Ovary (tissue), 9 donors: ENCODE results near the gene ABLIM2. TPM values are rescaled to one million over a fixed set of nuclear protein-coding genes. Genes with fewer than 3 reads are reported as not detected.

Source experiments
- DNase-seq, 5 donors: peaks; one replicate each; pipeline ENCODE4 v3.0.0-alpha.2; 2019 to 2020
- H3K27ac ChIP-seq, 2 donors: fragments of 200-600 bp; one replicate each; pipeline versions ENCODE4 v1.5.1 to v1.8.0; 2019 to 2022
- H3K27me3 ChIP-seq: fragments of 200-600 bp; one replicate; pipeline ENCODE4 v1.8.0; 2022
- H3K36me3 ChIP-seq: fragments of 200-600 bp; sonication (generic); one replicate; pipeline ENCODE4 v1.5.1; 2019
- H3K4me1 ChIP-seq: one replicate; pipeline ENCODE4 v1.8.1; 2013; ENCODE audit warnings: mild to moderate bottlenecking, moderate library complexity; ENCODE audit not compliant: insufficient read depth
- H3K4me3 ChIP-seq: fragments of 200-600 bp; sonication (generic); one replicate; pipeline ENCODE4 v1.5.1; 2017
- H3K9me3 ChIP-seq, 2 donors: fragments of 200-600 bp in 1 of 2; sonication (generic) in 1 of 2; one replicate each; pipeline versions ENCODE4 v1.5.1 to v1.8.1; 2013 to 2019; ENCODE audit warnings: mild to moderate bottlenecking in 1 of 2, moderate library complexity in 1 of 2
- EP300 ChIP-seq: sonication (generic); formaldehyde crosslinking; IDR thresholded peaks from one replicate; pipeline ENCODE4 v1.6.1; 2017; ENCODE audit warnings: antibody characterized with exemption
- POLR2A ChIP-seq: fragments of 450-650 bp; IDR thresholded peaks from one replicate; pipeline ENCODE4 v1.6.1; 2017; ENCODE audit warnings: antibody characterized with exemption, mild to moderate bottlenecking, moderate library complexity
- WGBS, 3 donors: extraction: QIAGEN DNeasy Blood & Tissue Kit in 1 of 3; methylation state at CpG; one replicate each; pipeline versions ENCODE4 v1.1.5 to v1.1.7; 2013 to 2017; 5-methylcytosine and 5-hydroxymethylcytosine counted together
- intact Hi-C, 4 donors: fragments of 100-400 bp; cut with DNase I; formaldehyde crosslinking; loops; one replicate each; pipeline versions ENCODE4 v1.11.0 to v1.15.1; 2022 to 2023
- polyA plus RNA-seq, 2 donors: library from polyadenylated mRNA; stranded (reverse); fragments of 200-250 nt in 1 of 2; fragments of 350-450 nt in 1 of 2; fragmentation: Illumina TruSeq in 1 of 2; extraction: RNeasy Lipid Tissue Mini Kit (QIAGEN cat#74804) in 1 of 2; gene quantifications; one replicate each; pipeline ENCODE4 v1.2.3, GENCODE V29; 2013 to 2014
- total RNA-seq, 7 donors: library from RNA; depleted of rRNA in 2 of 7; stranded (reverse); fragments of >200 nt in 2 of 7; fragmentation: NEBNext Ultra II Directional in 3 of 7; extraction: Animal tissue kit (Norgen Biotek cat#: 25700) in 3 of 7; gene quantifications; one replicate each; pipeline versions ENCODE4 v1.1.0 to v1.2.4, GENCODE V29; 2016 to 2023
- TF ChIP-seq, protein P1 (sequence below), 3 donors: fragments of 450-650 bp in 2 of 3; fragments of 200-600 bp in 1 of 3; IDR thresholded peaks; one replicate each; pipeline versions ENCODE4 v1.5.1 to v1.8.0; 2016 to 2022; ENCODE audit warnings: antibody characterized with exemption in 3 of 3, mild to moderate bottlenecking in 1 of 3
- donor health status: DM: no; HTN: no; CAD: no; lungs with moderate emphysema.
- donor health status: DM: no; HTN: no; CAD: no.
- donor health status: Bipolar disorder and iron deficiency.
- donor health status: DM: yes; HTN: yes; CAD: no.
- donor health status: DM: no; HTN: no; CAD: no.
- donor health status: DM: yes; HTN: yes; CAD: no.

The ABLIM2 gene
- total and polyA plus RNA-seq, 9 donors = 0.81 to 7.9 (median 2.1) TPM

DNA sequence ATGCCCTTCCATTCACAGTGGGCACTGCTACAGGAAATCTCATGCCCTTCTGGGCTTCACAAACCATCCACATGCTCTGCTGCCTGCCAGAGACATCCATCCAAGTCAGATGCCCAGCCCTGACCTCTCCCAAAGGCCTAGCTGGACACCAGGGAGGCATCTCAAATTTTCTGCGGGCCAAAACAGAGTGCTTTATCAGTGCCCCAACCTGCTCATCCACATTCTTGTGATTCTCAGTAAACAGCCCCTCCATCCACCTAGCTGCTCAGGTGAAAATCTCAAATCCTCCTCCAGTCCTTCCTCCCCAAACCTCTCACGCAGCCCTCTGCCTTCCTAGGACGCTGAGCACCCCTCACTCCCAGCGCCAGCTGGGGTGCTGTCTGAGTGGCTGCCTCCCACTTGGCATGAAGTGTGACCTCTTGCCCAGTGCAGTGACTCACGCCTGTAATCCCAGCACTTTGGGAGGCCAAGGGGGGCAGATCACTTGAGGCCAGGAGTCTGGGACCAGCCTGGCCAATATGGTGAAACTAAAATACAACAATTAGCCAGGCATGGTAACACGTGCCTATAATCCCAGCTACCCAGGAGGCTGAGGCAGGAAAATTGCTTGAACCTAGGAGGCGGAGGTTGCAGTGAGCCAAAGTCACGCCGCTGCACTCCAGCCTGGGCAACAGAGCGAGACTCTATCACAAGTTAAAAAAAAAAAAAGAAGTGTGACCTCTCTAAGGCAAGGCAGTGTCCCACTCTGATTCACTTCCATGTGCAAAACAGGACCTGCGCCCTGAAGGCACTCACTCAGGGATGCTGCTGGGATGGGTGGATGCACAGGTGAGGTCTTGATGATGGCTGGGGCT, 217.3 kb downstream of the ABLIM2 start:
- intact Hi-C loops = no loop called here
- Histone ChIP-seq H3K4me3 (no peak overlapping the region), H3K27ac (no peak overlapping the region), H3K4me1 (no peaks in the 10 kb centered on the region), H3K27me3 (no peaks in the 10 kb centered on the region), H3K9me3 (no peaks in the 10 kb centered on the region), H3K36me3 (no peaks in the 10 kb centered on the region)
- DNase-seq = peak in 1 of 5 donors; percentile 38
- 78 to 88% (median 80%) methylated on average over 11 of the region's 11 CpGs for WGBS, 3 donors
- no peak for TF ChIP-seq POLR2A
- no peak for TF ChIP-seq EP300
- TF ChIP-seq, protein P1, sequence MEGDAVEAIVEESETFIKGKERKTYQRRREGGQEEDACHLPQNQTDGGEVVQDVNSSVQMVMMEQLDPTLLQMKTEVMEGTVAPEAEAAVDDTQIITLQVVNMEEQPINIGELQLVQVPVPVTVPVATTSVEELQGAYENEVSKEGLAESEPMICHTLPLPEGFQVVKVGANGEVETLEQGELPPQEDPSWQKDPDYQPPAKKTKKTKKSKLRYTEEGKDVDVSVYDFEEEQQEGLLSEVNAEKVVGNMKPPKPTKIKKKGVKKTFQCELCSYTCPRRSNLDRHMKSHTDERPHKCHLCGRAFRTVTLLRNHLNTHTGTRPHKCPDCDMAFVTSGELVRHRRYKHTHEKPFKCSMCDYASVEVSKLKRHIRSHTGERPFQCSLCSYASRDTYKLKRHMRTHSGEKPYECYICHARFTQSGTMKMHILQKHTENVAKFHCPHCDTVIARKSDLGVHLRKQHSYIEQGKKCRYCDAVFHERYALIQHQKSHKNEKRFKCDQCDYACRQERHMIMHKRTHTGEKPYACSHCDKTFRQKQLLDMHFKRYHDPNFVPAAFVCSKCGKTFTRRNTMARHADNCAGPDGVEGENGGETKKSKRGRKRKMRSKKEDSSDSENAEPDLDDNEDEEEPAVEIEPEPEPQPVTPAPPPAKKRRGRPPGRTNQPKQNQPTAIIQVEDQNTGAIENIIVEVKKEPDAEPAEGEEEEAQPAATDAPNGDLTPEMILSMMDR (IDR thresholded peaks at IDR 0.05) = no peak

DNA sequence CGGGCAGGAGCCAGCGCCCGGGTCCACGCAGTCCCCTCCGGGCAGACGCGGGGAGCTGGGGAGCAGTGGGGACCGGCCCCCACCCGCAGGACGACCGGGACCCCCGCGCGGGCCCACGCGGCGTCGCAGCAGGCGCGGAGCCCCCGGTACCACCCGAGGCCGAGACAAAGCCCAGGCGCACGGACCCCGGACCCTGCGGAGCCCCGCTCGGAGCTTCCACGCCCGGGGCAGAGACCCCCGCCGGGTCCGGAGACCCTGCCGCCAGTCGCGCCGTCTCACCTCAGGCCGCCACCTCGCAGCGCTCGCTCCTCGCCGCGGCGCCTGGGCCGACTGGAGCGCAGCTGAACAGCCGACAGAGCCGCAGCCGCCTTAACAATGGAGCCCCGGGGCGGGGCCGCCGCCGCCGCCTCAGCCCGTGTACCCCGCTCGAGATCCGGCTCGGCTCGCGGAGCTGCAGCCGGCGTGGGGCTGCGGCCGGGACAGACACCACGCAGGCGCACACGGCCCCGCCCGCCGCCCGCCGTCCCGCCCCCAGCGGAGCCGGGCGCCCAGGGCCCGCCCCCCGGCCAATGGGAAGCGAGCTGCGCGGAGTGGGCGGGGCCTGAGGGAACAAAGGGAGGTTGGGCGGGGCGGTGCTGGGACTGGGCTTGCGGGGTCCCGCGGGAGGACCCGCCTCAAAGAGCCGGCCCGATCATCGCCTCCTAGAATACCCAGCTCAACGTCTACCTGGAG, 219.1 kb downstream of the ABLIM2 start, which contains the start of gene AFAP1:
AFAP1 (minus strand) TSS at position 485 of the 732 bp plus-strand sequence. CDS start 67,783 bp downstream, outside the sequence.
- Histone ChIP-seq H3K4me1 (peaks cover 1% of the 10 kb centered on the region), H3K27ac (peak within 1 kb of the TSS; percentile 55 to 58), H3K36me3 (no peaks in the 10 kb centered on the region), H3K9me3 (no peaks in the 10 kb centered on the region), H3K4me3 (peak within 1 kb of the TSS; percentile 51), H3K27me3 (no peaks in the 10 kb centered on the region)
- peak; percentile 70 for TF ChIP-seq POLR2A
- TF ChIP-seq, protein P1 (IDR thresholded peaks at IDR 0.05) = no peak
- no peak for TF ChIP-seq EP300
- 0 to 1% (median 1%) methylated on average over 42 to 96 of the region's 96 CpGs for WGBS, 3 donors
- DNase-seq = peak; percentile 88 to 94 (median 92)
- intact Hi-C loops = loop anchor here in 1 of 4 donors (10.0 kb wide), 1 partner anchor 135 kb away; no protein-coding TSS in a partner anchor

DNA sequence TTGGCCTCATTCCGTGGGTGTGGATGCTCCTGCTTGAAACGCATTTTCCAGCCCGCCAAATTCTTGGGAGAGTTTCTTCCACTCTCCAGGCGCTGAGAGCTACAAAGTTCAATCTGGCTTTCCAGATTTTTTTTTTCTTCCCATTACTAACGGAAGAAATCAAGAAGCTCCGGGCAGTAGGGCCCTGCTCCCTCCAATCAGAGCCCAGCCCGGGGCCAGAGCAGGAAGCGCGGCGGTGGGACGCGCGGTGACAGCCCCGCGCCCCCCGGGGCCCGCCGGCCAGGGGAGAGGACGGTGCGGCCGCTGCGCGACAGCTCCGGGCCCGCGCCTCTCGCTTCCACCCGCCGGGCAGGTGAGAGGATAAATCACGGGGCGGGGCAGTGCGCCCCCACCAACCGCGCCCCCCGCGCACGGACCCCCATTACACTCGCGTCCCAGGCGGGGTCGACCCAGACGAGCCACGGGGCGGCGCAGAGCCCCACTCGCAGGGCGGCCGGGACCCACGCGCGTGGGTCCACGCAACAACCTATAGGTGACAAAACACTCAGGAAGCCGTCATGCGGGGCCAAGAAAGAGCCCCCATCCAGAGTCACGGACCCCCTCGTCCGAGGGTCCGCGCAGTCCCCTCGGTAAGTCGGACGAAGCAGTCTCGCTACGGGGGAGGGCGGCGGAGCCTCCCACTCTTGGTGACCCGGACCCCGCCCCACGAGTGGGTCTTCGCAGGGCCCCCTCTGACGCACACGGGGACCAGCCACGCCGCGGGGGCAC, 219.8 kb downstream of the ABLIM2 start:
- intact Hi-C loops = loop anchor here in 1 of 4 donors (10.0 kb wide), 1 partner anchor 134 kb away; no protein-coding TSS in a partner anchor
- DNase-seq = peak; percentile 23 to 60 (median 47)
- H3K9me3 ChIP-seq = no peaks in the 10 kb centered on the region
- H3K27ac ChIP-seq = peak overlapping the region; percentile 55 to 58
- no peaks in the 10 kb centered on the region for H3K36me3 ChIP-seq
- WGBS, 3 donors = 0 to 2% (median 1%) methylated on average over 39 to 75 of the region's 75 CpGs
- peaks cover 1% of the 10 kb centered on the region for H3K4me1 ChIP-seq
- TF ChIP-seq EP300 = no peak
- TF ChIP-seq POLR2A = peak; percentile 22
- no peaks in the 10 kb centered on the region for H3K27me3 ChIP-seq
- H3K4me3 ChIP-seq = peak overlapping the region; percentile 51

DNA sequence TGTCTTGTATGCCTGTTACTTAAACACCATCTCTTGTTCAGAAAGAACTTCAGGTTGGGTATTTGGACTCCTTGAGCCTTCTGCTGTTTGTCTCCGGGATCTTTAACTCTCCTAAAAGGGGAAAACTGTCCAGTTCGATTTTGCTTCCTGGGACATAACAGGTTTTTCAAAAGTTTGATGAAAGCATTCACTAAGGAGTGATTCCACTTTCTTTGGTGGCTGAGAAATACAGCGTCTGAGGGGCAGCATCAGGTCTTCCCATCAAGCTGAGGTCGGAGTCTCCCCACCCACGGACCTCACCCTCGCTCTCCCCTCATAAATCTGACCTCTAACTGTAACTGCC, 220.4 kb downstream of the ABLIM2 start:
- no peaks in the 10 kb centered on the region for H3K36me3 ChIP-seq
- H3K27me3 ChIP-seq = no peaks in the 10 kb centered on the region
- H3K4me1 ChIP-seq = peaks cover 1% of the 10 kb centered on the region
- H3K4me3 ChIP-seq = peak overlapping the region; percentile 51
- 1 to 4% (median 4%) methylated on average over 6 of the region's 6 CpGs for WGBS, 3 donors
- no peaks in the 10 kb centered on the region for H3K9me3 ChIP-seq
- TF ChIP-seq POLR2A = no peak
- DNase-seq = no peak
- peak overlapping the region in 1 of 2 donors; percentile 19 for H3K27ac ChIP-seq
- intact Hi-C loops = loop anchor here in 1 of 4 donors (10.0 kb wide), 1 partner anchor 133 kb away; no protein-coding TSS in a partner anchor

DNA sequence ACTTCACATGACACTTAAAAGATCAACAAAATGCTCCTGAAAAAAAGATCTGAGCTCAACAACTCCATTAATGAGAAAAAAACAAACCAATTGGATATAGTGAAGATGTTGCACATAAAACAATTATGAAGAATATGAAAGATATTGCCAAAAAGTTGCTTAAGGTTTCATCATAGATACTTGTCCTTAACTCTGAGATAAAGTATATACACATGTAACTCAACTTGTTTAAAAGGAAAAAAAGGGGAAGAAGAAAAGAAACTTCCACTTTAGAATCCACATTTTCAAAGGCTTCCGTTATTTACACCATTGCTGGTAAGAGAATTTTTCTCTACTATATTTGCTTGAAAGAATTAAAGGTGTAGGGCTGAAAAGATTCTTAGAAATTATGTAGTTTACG, 221.6 kb downstream of the ABLIM2 start:
- Histone ChIP-seq H3K9me3 (no peaks in the 10 kb centered on the region), H3K27me3 (no peaks in the 10 kb centered on the region), H3K4me1 (peaks cover 3% of the 10 kb centered on the region), H3K36me3 (no peaks in the 10 kb centered on the region), H3K4me3 (no peak overlapping the region), H3K27ac (no peak overlapping the region)
- no peak for DNase-seq
- intact Hi-C loops = loop anchor here in 1 of 4 donors (10.0 kb wide), 1 partner anchor 132 kb away; no protein-coding TSS in a partner anchor
- 72 to 89% (median 82%) methylated on average over 2 of the region's 2 CpGs for WGBS, 3 donors
- no peak for TF ChIP-seq POLR2A
- TF ChIP-seq, protein P1 (IDR thresholded peaks at IDR 0.05) = no peak
- no peak for TF ChIP-seq EP300
